ENCODE data around the gene POU2AF1. TPM values are rescaled to one million over a fixed set of nuclear protein-coding genes. Genes with fewer than 3 reads are reported as not detected.

POU2AF1 gene
- total RNA-seq, 1 experiment from 2014 or later: 0.22 TPM

DNA sequence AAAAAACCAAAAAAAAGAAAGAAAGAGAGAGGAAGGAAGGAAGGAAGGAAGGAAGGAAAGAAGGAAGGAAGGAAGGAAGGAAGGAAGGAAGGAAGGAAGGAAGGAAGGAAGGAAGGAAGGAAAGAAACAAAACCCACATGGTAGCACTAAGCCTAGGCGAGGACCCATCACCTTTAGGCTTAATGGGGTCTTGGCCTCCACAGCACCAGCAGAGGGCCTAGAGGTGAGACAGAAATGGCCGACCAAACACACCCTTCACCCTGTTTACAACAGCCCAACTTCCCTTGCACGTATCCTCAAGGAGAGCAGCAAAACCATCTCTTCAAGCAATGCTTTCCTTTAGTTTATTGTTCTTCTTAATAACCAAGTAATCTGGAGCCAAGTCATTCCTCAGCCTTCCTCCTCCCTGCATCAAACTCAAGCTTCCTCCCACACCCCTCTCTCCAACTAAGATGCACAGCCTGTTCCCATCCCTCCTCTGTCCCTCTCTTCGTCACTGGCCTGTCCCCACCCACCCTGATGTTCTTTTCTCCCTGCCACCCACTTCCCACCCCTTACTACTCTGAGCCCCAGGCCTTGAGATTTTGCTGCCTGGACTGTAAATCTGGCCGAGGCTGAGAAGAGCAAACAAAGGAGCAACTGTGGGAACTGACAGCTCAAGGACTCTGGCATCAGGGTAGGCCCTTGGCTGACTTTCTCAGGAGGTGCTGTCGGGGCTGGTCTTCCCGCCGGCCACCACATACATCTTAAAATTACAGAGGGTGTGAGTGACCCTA lies 26.0 kb downstream of the POU2AF1 start:
- Mint-ChIP-seq H3K27me3 (ENCODE audit: low read depth) (no peaks in the 10 kb centered on the region; the same call in 1 of the 2 replicates), H3K36me3 (no peaks in the 10 kb centered on the region), H3K27ac (no peak overlapping the region), H3K4me3 (no peak overlapping the region), H3K4me1 (no peaks in the 10 kb centered on the region), H3K9me3 (no peaks in the 10 kb centered on the region)
- TF ChIP-seq KAT7 (CRISPR knock-in tag; IDR thresholded peaks at IDR 0.05; ENCODE audit: borderline replicate concordance) (no peak), RELA (CRISPR knock-in tag; IDR thresholded peaks at IDR 0.05; ENCODE audit: borderline replicate concordance) (no peak), GRHL2 (CRISPR knock-in tag; IDR thresholded peaks at IDR 0.05; ENCODE audit: insufficient replicate concordance, severe bottlenecking) (no peak), OVOL2 (CRISPR knock-in tag; IDR thresholded peaks at IDR 0.05; ENCODE audit: borderline replicate concordance) (no peak), ZNF423 (CRISPR knock-in tag; IDR thresholded peaks at IDR 0.05) (no peak)
- TF ChIP-seq, protein P1, sequence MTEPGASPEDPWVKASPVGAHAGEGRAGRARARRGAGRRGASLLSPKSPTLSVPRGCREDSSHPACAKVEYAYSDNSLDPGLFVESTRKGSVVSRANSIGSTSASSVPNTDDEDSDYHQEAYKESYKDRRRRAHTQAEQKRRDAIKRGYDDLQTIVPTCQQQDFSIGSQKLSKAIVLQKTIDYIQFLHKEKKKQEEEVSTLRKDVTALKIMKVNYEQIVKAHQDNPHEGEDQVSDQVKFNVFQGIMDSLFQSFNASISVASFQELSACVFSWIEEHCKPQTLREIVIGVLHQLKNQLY (CRISPR knock-in tag; IDR thresholded peaks at IDR 0.05): no peak
- TF ChIP-seq, protein P2, sequence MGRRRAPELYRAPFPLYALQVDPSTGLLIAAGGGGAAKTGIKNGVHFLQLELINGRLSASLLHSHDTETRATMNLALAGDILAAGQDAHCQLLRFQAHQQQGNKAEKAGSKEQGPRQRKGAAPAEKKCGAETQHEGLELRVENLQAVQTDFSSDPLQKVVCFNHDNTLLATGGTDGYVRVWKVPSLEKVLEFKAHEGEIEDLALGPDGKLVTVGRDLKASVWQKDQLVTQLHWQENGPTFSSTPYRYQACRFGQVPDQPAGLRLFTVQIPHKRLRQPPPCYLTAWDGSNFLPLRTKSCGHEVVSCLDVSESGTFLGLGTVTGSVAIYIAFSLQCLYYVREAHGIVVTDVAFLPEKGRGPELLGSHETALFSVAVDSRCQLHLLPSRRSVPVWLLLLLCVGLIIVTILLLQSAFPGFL (CRISPR knock-in tag; IDR thresholded peaks at IDR 0.05; ENCODE audit: borderline replicate concordance): no peak
- TF ChIP-seq, protein P3, sequence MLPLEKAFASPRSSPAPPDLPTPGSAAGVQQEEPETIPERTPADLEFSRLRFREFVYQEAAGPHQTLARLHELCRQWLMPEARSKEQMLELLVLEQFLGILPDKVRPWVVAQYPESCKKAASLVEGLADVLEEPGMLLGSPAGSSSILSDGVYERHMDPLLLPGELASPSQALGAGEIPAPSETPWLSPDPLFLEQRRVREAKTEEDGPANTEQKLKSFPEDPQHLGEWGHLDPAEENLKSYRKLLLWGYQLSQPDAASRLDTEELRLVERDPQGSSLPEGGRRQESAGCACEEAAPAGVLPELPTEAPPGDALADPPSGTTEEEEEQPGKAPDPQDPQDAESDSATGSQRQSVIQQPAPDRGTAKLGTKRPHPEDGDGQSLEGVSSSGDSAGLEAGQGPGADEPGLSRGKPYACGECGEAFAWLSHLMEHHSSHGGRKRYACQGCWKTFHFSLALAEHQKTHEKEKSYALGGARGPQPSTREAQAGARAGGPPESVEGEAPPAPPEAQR (CRISPR knock-in tag; IDR thresholded peaks at IDR 0.05): no peak
- POLR2A ChIA-PET: no interaction called here
- DNase-seq (ENCODE audit: low spot score): no peak
- peak; percentile 41; the same call in 1 of the 2 replicates for ATAC-seq
- CTCF ChIA-PET: no interaction called here

DNA sequence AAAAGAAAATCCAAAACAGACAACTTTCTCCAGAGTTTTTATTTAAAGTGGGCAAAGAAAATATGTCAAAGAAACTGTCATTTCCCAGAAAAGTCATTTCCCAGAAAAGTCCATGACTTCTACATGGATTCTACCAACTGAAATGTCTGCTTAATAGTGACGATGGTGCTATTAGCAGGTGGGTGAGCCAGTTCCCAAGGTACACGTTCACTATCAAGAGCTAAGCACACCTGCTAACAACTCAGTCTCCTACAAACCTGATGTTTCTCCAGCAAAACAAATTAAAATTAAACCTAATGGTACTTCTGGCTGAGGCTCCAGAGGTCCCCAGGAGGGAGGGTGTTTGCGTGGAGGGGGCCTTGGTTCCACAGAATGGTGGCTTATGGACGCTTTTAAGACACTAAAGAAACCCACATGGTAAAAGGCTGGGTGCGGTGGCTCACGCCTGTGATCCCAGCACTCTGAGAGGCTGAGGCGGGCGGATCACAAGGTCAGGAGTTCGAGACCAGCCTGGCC lies 26.8 kb downstream of the POU2AF1 start:
- POLR2A ChIA-PET: no interaction called here
- H3K27ac Mint-ChIP-seq: no peak overlapping the region
- DNase-seq (ENCODE audit: low spot score): no peak
- no peaks in the 10 kb centered on the region for H3K4me1 Mint-ChIP-seq
- CTCF ChIA-PET: no interaction called here
- H3K36me3 Mint-ChIP-seq: no peaks in the 10 kb centered on the region
- H3K4me3 Mint-ChIP-seq: no peak overlapping the region
- no peaks in the 10 kb centered on the region; the same call in 1 of the 2 replicates for H3K27me3 Mint-ChIP-seq (ENCODE audit: low read depth)
- ATAC-seq: no peak
- H3K9me3 Mint-ChIP-seq: no peaks in the 10 kb centered on the region
- TF ChIP-seq, protein P4, sequence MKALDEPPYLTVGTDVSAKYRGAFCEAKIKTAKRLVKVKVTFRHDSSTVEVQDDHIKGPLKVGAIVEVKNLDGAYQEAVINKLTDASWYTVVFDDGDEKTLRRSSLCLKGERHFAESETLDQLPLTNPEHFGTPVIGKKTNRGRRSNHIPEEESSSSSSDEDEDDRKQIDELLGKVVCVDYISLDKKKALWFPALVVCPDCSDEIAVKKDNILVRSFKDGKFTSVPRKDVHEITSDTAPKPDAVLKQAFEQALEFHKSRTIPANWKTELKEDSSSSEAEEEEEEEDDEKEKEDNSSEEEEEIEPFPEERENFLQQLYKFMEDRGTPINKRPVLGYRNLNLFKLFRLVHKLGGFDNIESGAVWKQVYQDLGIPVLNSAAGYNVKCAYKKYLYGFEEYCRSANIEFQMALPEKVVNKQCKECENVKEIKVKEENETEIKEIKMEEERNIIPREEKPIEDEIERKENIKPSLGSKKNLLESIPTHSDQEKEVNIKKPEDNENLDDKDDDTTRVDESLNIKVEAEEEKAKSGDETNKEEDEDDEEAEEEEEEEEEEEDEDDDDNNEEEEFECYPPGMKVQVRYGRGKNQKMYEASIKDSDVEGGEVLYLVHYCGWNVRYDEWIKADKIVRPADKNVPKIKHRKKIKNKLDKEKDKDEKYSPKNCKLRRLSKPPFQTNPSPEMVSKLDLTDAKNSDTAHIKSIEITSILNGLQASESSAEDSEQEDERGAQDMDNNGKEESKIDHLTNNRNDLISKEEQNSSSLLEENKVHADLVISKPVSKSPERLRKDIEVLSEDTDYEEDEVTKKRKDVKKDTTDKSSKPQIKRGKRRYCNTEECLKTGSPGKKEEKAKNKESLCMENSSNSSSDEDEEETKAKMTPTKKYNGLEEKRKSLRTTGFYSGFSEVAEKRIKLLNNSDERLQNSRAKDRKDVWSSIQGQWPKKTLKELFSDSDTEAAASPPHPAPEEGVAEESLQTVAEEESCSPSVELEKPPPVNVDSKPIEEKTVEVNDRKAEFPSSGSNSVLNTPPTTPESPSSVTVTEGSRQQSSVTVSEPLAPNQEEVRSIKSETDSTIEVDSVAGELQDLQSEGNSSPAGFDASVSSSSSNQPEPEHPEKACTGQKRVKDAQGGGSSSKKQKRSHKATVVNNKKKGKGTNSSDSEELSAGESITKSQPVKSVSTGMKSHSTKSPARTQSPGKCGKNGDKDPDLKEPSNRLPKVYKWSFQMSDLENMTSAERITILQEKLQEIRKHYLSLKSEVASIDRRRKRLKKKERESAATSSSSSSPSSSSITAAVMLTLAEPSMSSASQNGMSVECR (CRISPR knock-in tag; IDR thresholded peaks at IDR 0.05; ENCODE audit: borderline replicate concordance): no peak
- TF ChIP-seq, protein P5, sequence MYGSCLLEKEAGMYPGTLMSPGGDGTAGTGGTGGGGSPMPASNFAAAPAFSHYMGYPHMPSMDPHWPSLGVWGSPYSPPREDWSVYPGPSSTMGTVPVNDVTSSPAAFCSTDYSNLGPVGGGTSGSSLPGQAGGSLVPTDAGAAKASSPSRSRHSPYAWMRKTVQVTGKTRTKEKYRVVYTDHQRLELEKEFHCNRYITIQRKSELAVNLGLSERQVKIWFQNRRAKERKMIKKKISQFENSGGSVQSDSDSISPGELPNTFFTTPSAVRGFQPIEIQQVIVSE (CRISPR knock-in tag; IDR thresholded peaks at IDR 0.05; ENCODE audit: borderline replicate concordance): no peak
- TF ChIP-seq ATF1 (CRISPR knock-in tag; IDR thresholded peaks at IDR 0.05): no peak
- TF ChIP-seq PRRX2 (CRISPR knock-in tag; IDR thresholded peaks at IDR 0.05): no peak
- TF ChIP-seq, protein P6, sequence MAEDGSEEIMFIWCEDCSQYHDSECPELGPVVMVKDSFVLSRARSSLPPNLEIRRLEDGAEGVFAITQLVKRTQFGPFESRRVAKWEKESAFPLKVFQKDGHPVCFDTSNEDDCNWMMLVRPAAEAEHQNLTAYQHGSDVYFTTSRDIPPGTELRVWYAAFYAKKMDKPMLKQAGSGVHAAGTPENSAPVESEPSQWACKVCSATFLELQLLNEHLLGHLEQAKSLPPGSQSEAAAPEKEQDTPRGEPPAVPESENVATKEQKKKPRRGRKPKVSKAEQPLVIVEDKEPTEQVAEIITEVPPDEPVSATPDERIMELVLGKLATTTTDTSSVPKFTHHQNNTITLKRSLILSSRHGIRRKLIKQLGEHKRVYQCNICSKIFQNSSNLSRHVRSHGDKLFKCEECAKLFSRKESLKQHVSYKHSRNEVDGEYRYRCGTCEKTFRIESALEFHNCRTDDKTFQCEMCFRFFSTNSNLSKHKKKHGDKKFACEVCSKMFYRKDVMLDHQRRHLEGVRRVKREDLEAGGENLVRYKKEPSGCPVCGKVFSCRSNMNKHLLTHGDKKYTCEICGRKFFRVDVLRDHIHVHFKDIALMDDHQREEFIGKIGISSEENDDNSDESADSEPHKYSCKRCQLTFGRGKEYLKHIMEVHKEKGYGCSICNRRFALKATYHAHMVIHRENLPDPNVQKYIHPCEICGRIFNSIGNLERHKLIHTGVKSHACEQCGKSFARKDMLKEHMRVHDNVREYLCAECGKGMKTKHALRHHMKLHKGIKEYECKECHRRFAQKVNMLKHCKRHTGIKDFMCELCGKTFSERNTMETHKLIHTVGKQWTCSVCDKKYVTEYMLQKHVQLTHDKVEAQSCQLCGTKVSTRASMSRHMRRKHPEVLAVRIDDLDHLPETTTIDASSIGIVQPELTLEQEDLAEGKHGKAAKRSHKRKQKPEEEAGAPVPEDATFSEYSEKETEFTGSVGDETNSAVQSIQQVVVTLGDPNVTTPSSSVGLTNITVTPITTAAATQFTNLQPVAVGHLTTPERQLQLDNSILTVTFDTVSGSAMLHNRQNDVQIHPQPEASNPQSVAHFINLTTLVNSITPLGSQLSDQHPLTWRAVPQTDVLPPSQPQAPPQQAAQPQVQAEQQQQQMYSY (CRISPR knock-in tag; IDR thresholded peaks at IDR 0.05): no peak
- TF ChIP-seq SMAD3 (CRISPR knock-in tag; IDR thresholded peaks at IDR 0.05; ENCODE audit: borderline replicate concordance): no peak
- TF ChIP-seq, protein P7, sequence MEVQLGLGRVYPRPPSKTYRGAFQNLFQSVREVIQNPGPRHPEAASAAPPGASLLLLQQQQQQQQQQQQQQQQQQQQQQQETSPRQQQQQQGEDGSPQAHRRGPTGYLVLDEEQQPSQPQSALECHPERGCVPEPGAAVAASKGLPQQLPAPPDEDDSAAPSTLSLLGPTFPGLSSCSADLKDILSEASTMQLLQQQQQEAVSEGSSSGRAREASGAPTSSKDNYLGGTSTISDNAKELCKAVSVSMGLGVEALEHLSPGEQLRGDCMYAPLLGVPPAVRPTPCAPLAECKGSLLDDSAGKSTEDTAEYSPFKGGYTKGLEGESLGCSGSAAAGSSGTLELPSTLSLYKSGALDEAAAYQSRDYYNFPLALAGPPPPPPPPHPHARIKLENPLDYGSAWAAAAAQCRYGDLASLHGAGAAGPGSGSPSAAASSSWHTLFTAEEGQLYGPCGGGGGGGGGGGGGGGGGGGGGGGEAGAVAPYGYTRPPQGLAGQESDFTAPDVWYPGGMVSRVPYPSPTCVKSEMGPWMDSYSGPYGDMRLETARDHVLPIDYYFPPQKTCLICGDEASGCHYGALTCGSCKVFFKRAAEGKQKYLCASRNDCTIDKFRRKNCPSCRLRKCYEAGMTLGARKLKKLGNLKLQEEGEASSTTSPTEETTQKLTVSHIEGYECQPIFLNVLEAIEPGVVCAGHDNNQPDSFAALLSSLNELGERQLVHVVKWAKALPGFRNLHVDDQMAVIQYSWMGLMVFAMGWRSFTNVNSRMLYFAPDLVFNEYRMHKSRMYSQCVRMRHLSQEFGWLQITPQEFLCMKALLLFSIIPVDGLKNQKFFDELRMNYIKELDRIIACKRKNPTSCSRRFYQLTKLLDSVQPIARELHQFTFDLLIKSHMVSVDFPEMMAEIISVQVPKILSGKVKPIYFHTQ (CRISPR knock-in tag; IDR thresholded peaks at IDR 0.05): no peak
- TF ChIP-seq SOX15 (CRISPR knock-in tag; IDR thresholded peaks at IDR 0.05): no peak
- TF ChIP-seq FOXJ3 (CRISPR knock-in tag; IDR thresholded peaks at IDR 0.05; ENCODE audit: borderline replicate concordance): no peak
- no peak for TF ChIP-seq TEAD1 (CRISPR knock-in tag; IDR thresholded peaks at IDR 0.05)
